GM18873 (cell line): ENCODE measurements around the gene VPS26B.
"Not testable (repeated sequence)": the region's sequence is repeated elsewhere in the genome, so short reads cannot be mapped to it uniquely, and the experiment has no call there.

Experiments used
- ATAC-seq: cut with Tn5 transposase; IDR thresholded peaks from one replicate; pipeline ENCODE4 v1.9.1; 2021; ENCODE audit warnings: mild to moderate bottlenecking, moderate library complexity, moderate number of reproducible peaks; ENCODE audit not compliant: unreplicated experiment, low FRiP score

Gene VPS26B

DNA sequence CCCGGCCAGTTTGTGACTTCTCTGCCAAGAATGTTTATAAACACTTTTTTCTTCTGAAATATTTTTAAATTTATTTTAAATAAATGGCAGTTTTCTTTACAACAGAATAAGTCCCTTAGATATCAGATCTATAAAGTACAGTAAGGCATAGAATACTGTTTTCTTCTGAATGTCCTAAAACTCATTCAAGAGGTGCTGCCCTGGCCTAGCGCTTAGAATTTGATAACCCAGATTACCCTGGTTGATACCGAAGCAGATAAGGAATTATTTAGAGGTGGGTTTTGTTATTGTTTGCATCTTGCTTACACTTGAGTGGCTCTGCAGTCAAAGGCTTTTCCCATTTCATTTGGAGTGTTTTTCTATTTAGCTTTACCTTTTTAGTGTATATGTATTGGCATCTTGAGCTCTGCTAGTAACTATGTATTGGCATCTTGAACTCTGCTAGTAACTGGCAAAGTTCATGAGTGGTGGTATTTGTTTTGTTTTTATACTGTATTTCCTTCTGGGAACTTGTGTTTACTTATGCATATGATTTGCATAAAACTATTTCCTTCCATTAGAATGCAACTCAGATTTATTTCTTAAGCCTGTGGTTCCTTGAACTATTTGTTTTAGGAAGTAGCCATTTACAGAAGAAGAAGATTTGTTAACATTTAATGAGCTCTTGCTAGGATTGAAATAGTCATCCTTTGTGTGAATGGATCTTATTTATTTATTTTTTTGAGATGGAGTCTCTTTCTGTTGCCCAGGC lies 30.1 kb downstream of the VPS26B start:
- no peak for ATAC-seq

DNA sequence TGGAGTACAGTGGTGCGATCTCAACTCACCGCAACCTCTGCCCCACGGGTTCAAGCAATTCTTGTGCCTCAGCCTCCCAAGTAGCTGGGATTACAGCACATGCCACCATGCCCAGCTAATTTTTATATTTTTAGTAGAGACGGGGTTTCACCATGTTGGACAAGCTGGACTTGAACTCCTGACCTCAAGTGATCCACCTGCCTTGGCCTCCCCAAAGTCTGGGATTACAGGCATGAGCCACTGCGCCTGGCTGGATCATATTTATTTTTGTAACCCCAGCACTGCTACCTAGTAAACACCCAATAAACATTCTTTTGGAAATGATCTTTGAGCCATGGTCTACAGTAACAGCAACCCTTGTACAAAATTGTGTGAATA lies 30.7 kb downstream of the VPS26B start:
- not testable (repeated sequence) for ATAC-seq

- ATAC-seq, result no peak
These were observed 32.6 kb downstream of the VPS26B start for GRCh38 chr11:134257101-134257500.

GRCh38 chr11:134258577-134258976 lies 34.1 kb downstream of the VPS26B start:
- no peak for ATAC-seq

DNA sequence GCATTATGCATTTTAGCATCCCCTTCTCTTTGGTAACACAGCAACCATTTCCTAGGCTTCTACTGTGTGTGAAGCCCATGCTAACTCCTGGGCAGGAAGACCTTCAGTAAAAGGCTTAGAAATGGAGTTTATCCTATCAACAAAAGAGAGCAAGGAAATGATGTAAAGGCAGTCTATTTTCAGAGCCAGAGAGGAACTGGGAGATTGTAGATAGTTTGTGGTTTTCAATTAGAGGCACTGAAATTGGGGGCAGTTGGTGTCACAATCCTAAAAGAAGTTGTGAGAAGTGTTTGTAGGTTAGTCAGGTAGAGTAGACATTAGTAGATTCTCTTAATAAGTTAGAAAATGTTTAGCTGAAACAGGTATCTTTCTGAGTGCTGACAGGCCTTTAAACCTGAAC lies 36.0 kb downstream of the VPS26B start:
- no peak for ATAC-seq

GRCh38 chr11:134260983-134261382 lies 36.5 kb downstream of the VPS26B start:
- no peak for ATAC-seq

DNA sequence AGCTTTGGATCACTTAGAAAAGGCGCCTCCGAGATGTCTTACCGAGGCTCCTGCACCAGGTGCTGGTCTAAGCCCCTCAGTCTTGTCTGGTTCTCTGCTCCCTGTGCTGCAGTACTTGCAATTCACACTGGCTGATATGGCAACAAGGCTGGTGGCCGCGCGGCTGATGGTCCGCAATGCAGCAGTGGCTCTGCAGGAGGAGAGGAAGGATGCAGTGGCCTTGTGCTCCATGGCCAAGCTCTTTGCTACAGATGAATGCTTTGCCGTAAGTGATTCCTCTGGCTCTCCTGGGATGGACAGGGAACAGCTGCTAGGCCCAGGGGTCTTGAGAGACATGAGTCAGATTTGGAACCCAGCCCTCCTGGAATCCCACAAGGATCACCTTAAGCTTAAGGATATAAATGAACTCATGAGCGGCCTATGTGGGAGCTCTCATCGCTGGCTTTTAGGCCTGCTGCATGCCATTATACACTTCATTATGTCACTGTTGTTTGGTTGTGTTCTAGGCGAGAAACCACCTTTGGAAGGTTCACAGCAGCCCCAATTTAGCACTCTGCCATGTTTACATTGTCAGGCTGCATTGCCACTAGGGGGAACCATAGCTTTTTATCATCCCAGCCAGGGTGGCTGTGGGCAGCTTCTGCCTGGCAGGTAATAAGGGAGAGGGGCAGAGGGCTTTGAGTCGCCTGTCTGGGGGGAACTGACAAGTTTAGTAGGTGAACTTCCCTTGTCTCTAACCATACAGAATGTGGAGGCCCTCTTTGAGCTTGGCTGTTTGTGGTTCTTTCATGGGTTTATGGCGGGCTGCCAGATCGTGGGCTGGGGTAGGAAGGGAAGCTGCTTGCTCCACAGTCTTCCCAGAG lies 37.4 kb downstream of the VPS26B start:
- no peak for ATAC-seq

DNA sequence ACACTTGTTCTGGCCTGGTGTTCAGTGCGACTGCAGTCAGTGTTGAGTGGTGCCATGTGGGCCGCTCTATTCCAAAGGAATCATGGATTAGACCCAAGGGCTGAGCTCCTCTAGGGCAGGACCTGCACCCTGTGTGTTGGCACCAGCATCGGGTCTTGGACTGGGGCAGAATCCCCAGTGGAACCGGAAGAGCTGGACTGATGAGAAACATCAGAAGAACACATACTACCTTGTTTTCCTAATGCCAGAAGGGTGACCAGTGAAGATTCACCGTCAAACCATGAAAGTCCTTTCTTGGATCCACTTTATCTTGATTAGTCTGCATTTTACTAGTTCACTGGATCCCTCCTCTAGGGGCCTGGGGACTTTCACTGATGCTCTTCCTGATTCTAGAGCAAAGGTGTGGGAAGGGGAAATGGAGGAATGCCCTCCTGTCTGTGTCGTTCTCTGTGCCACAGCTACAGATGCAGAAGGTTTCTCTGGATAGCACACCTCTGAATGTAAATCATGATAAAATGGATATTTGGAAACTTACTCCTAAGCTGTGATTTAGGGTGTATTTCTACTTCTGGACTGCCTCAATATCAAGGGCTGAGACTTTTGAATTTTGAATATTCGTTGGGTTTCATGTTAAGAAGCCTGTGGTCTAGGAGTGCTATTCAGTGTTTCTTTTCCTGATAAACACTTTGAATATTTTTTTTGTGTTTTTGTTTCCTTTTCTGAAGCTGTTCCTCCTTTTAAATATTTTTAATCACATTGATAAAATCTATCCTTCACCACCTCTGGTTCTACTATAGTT lies 40.7 kb downstream of the VPS26B start:
- ATAC-seq, result no peak

DNA sequence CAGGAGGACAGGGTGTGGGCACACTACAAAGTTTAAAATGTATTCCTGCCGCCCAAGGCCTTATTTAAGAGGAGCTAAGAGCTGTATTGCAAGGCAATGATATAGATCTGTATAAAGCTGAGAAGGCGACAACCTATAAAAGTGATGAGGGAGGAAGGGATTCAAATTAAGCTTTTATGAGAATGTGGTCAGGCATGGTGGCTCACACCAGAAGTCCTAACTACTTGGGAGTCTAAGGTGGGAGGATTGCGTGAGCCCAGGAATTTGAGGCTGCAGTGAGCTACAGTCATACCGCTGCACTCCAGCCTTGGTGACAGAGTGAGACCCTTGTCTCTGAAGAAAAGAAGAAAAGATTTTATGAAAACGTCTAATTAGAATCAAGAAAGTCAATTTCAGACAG lies 42.0 kb downstream of the VPS26B start:
- ATAC-seq, result no peak

DNA sequence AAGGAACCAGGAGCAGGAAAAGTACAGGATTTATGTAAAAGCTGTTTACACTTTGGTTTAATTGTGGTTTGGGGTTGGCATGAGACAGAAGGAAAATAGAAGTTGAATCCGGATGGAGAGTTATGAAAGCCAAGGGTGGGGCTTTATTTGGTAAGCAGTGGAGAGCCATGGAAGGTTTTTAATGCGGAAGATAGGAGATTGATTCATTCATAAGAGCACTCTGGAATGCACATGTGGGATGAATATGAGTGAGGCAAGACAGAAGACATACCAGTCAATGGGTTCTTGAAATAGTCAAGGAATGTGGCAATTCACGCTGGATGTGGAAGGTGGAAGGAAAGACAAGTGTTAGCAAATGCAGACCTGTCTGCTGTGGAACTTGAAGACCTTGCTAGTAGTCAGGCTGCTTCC lies 42.4 kb downstream of the VPS26B start:
- no peak for ATAC-seq

DNA sequence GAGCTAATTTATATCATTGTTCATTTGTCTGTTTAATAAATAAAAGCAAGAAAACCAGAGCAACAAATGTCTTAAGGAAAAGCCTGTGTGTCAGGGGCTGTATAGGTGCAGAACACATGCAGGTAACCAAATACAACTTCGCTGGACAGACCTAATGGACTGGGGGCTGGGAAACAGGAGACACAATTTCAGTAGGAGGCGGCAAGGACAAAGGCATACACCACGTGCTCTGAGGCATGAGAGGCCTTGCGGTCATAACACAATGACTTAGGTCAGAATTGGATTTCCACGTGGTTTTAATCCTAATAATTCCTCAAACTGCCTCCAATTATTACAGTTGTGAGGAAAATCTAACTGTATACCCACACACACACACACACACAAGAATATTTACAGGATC lies 43.0 kb downstream of the VPS26B start:
- ATAC-seq, result no peak

DNA sequence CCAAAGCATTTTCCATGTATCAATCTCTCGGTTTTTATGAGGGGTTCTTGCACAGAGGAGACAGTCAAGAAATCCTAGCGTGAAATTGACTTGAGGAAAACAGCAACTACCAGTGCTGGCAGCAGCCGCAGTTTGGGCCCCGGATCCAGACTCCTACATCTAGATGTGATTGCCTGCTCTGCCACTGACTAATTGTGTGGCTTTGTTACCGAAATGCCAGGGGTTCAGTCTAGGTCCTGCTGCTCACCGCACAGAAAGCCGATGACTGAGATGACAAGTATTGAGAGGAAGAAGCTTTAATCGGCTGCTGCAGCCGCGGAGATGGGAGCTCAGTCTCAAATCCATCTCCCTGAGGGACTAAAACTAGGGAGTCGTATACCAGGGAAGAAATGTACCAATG lies 43.5 kb downstream of the VPS26B start:
- no peak for ATAC-seq

DNA sequence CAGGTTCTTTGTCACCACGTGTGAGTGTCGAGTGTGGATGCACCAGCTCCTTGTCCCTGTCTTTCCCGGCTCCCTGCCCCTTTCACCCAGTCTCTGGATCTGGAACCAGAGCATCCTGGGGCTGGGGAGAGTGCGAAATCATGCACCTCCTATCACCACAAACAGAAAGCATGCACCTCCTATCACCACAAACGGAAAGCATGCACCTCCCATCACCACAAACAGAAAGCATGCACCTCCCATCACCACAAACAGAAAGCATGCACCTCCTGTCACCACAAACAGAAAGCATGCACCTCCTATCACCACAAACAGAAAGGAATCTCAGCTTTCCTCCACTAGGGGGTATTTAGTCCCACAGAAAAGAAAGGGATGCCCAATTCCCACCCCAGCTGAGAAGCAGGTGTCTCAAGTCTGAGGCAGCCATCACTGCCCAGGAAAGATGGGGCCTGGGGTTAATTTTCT lies 45.8 kb downstream of the VPS26B start:
- no peak for ATAC-seq

DNA sequence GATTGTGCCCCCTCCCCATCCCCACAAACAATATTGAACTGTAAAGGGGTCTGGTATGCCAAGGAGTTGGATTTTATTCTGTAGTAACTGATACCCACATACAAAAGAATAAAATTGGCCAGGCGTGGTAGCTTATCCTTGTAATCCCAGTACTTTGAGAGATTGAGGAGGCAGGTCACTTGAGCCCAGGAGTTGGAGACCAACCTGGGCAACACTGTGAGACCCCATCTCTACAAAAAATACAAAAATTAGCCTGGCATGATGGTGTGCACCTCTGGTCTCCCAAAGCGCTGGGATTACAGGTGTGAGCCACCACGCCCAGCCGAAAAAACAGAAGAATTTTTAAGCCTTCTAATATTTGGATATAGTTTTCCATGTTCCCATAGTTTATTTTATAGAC lies 47.5 kb downstream of the VPS26B start:
- no peak for ATAC-seq

DNA sequence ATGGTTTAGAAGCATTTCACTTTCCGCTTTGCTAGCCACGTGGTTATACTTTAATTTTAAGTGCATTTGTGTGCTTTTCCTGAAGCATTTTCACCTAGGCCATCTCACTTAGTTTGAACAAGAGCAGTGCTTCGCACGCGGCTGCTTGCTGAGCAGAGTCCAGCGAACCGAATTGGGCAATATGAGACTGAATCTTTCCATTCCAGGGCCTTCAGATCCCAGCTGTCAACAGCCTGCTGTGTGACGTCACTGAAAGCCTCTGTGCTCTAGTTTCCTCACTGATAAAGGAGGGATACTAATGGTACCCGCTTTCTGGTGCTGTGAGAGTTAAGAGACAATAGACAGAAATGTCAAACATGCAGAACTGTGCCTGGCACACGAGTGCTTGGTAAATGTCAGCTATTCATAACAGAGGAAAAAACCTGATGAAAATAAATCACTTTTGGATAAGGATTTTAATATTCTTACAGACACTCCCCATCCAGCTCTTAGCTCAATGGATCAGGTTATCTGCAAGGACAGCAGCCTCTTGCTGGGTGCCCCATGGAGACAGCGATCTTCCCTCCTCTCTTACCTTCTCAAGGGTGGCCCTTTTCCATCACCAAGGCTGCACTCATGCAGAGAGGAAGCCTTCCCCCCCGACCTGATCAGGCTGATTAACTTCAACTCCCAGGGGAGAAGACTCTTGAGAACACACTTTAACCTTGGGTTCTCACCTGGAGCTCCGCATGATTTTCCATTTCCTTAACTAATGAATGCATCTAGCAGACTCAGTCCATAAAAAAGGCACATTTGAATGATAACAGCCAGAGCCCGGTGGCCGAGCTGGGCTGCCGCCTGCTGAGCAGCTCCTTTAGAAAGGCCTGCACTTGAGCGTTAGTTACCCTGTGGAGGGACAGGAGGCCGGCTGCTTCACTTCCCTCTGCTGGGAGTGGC lies 48.2 kb downstream of the VPS26B start:
- ATAC-seq, result no peak

DNA sequence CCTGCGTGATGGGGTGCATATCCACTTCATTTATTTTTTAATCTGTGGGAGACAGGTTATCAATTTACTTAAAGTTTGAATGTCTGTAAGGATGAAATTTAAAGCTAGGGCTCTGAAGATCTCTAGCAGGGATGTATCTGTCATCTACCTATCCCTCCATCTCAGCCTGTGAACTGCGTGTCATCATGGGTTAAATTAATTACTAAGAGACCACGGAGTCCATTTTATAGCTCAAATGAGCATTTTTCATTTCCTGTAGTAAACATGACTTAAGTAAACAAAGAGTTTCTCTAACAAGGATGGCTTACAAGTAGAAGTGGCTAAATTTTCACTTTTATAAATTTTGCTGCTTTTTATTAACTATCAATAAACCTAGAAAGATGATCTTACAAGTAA lies 48.8 kb downstream of the VPS26B start:
- no peak for ATAC-seq

DNA sequence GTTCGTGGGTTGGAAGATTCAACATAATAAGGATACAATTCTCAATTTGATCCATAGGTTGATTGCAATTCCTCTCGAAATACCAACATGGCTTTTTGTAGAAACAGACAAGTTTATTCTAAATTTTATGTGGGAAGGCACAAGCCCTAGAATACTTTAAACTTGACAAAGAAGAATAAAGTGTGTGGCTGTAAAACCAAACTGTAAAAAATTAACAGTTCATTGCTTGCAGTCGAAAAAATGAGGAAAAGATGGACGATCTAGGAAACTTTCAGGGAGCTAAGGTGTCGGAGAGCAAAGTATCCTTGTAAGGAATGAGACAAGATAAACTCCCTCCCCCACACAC lies 50.7 kb downstream of the VPS26B start:
- no peak for ATAC-seq

GRCh38 chr11:134275534-134276395 lies 51.3 kb downstream of the VPS26B start, which contains the start of gene GLB1L3:
Gene GLB1L3, plus strand, starts transcription at chr11:134276379. Its CDS starts 362 bp downstream, at chr11:134276741.
- ATAC-seq, result no peak
